ENCODE results near the gene CHCHD6. TPM values are rescaled to one million over a fixed set of nuclear protein-coding genes. Genes with fewer than 3 reads are reported as not detected.

The CHCHD6 gene
- total RNA-seq, 4 donors from 2014 or later, result 6.4 to 14.2 (median 10.3) TPM; not detected in 1

DNA sequence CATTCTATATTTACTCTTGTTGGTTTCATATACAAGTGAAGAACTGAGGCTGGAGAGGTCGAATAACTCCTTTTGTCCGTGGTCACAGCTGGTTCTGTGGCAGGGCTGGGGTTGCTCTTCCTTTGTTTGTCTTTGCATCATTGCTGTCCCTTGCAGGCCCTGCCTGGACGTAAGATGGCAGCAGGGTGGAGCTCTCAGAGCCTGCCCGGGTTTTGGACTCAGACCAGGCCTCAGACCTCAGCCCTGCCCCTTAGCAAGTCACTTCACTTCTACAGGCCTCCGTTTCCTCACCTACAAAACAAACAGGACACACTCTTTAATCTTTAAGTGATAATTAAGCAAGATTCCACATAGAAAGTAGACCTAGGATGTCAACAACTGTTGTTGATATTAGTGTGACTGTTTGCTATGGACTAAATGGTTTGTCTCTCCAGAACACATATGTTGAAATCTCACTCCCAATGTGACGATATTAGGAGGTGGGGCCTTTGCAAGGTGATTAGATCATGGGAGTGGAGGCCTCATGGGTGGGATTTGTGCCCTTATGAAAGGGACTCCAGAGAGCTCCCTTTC lies 213.3 kb downstream of the CHCHD6 start:
- H3K4me3 ChIP-seq, result no peak overlapping the region
- no peaks in the 10 kb centered on the region for H3K36me3 ChIP-seq
- no peaks in the 10 kb centered on the region for H3K27me3 ChIP-seq
- no peaks in the 10 kb centered on the region for H3K4me1 ChIP-seq
- H3K9me3 ChIP-seq, result no peaks in the 10 kb centered on the region
- intact Hi-C loops (cut with DNase I; ENCODE audit: low total_unique reads), result no loop called here
- H3K27ac ChIP-seq, result no peak overlapping the region
- no peak for DNase-seq
- TF ChIP-seq POLR2A (IDR thresholded peaks at IDR 0.05), result no peak
- TF ChIP-seq, protein P1, sequence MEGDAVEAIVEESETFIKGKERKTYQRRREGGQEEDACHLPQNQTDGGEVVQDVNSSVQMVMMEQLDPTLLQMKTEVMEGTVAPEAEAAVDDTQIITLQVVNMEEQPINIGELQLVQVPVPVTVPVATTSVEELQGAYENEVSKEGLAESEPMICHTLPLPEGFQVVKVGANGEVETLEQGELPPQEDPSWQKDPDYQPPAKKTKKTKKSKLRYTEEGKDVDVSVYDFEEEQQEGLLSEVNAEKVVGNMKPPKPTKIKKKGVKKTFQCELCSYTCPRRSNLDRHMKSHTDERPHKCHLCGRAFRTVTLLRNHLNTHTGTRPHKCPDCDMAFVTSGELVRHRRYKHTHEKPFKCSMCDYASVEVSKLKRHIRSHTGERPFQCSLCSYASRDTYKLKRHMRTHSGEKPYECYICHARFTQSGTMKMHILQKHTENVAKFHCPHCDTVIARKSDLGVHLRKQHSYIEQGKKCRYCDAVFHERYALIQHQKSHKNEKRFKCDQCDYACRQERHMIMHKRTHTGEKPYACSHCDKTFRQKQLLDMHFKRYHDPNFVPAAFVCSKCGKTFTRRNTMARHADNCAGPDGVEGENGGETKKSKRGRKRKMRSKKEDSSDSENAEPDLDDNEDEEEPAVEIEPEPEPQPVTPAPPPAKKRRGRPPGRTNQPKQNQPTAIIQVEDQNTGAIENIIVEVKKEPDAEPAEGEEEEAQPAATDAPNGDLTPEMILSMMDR (IDR thresholded peaks at IDR 0.05), result no peak

DNA sequence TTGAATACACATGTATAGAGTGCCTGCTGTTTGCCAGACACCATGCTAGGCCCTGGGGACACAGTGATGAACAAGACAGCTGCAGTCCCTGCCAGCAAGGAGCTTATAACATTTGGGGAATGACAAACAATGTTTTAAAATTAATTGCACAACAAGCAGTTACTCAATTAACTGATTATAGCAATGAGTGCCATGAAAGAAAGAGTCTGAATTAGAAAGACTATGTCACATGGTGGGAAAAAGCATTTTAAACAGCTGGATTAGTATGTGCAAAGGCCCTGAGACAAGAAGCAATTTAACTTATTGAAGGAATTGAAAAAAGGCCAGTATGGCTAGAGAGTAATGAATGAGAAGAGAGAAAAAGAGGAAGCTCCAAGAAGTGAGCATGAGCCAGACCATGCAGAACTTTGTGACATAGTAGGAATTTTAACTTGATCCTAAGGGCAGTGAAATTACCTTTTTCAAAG lies 214.3 kb downstream of the CHCHD6 start:
- Histone ChIP-seq H3K9me3 (no peaks in the 10 kb centered on the region), H3K27me3 (no peaks in the 10 kb centered on the region), H3K27ac (no peak overlapping the region), H3K4me1 (no peaks in the 10 kb centered on the region), H3K4me3 (no peak overlapping the region), H3K36me3 (no peaks in the 10 kb centered on the region)
- intact Hi-C loops (cut with DNase I; ENCODE audit: low total_unique reads), result no loop called here
- TF ChIP-seq POLR2A (IDR thresholded peaks at IDR 0.05), result no peak
- TF ChIP-seq, protein P1 (IDR thresholded peaks at IDR 0.05), result no peak
- DNase-seq, result no peak

DNA sequence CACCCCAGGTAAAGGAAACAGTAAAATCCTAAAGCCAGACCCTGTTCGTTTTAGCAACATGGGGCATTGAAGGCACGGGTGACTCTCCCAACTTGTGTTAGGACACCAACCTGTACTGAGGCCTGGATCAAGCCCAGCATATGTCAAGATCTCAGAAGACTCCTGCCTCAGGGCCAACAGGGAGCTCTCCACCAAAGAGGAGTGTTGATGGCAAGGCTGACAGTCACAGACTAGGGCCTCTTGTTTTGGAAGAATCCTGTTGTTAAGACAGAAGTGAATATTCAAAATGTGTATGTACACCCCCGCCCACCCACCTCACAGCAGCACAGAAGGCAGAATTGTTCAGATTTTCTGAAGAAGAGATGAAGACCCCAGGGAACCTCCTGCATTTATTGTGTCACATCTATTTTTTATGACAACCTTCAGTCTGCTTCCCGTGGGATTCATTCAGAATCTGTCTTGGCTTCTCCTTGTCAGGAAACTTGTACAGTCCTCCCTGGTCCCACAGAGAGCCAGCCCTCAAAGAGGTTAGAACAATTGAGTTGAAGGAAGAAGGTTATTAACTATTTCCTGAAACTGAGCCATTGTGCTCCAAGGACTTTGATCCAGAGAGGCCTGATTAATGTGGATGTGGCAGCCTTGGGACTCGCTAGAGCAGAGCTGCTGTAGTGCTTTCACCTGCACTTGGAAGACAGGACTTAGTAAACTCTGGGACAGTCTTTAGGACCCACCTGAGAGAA lies 217.2 kb downstream of the CHCHD6 start:
- no peaks in the 10 kb centered on the region for H3K9me3 ChIP-seq
- no peaks in the 10 kb centered on the region for H3K4me1 ChIP-seq
- H3K36me3 ChIP-seq, result no peaks in the 10 kb centered on the region
- no peak overlapping the region for H3K4me3 ChIP-seq
- no peaks in the 10 kb centered on the region for H3K27me3 ChIP-seq
- TF ChIP-seq, protein P1 (IDR thresholded peaks at IDR 0.05), result no peak
- no peak overlapping the region for H3K27ac ChIP-seq
- no peak for DNase-seq
- intact Hi-C loops (cut with DNase I; ENCODE audit: low total_unique reads), result no loop called here

DNA sequence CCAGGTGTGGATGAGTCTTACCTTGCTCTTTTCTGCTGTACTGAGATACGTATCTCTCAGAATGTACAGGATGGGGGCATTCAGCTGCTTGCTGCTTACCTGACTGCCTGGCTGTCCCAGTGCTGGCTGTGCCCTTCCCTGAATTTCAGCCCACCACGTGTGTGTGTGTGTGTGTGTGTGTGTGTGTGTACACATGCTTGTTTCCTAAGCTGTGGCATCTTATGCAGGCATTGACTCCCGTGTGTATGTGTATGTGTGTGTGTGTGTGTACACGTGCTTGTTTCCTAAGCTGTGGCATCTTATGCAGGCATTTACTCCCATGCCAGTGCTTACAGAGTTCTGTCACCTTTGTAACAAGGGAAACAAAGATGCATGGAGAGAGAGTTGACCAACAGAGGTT lies 218.4 kb downstream of the CHCHD6 start:
- TF ChIP-seq, protein P1 (IDR thresholded peaks at IDR 0.05), result no peak
- no peak for TF ChIP-seq POLR2A (IDR thresholded peaks at IDR 0.05)
- intact Hi-C loops (cut with DNase I; ENCODE audit: low total_unique reads), result no loop called here
- no peaks in the 10 kb centered on the region for H3K9me3 ChIP-seq
- H3K36me3 ChIP-seq, result no peaks in the 10 kb centered on the region
- DNase-seq, result no peak
- H3K4me3 ChIP-seq, result no peak overlapping the region
- no peak overlapping the region for H3K27ac ChIP-seq
- peaks cover 0 to 8% of the 10 kb centered on the region in 2 donors for H3K4me1 ChIP-seq
- no peaks in the 10 kb centered on the region for H3K27me3 ChIP-seq

DNA sequence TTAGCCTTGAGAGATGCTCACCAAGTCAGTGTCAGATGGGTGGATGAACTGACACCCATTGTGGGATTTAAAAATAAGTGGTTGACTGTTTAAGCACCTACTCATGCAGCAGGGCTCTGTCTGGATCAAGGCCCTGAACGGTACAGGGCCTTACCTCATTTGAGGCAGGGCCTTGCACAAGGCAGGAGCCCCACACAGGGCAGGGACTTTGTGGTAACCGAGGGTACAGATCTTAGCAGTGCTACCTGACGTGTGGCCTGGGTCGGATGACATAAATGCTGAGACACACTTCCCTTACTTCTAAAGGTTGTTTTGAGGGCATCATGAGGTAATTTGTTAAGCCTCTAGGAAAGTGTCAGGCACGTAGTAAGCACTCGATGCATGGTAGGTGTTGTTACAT lies 219.4 kb downstream of the CHCHD6 start:
- no peak for TF ChIP-seq POLR2A (IDR thresholded peaks at IDR 0.05)
- TF ChIP-seq, protein P1 (IDR thresholded peaks at IDR 0.05), result no peak
- Histone ChIP-seq H3K9me3 (no peaks in the 10 kb centered on the region), H3K4me1 (peaks cover 0 to 9% of the 10 kb centered on the region in 2 donors), H3K27ac (no peak overlapping the region), H3K36me3 (no peaks in the 10 kb centered on the region), H3K4me3 (no peak overlapping the region), H3K27me3 (no peaks in the 10 kb centered on the region)
- DNase-seq, result no peak
- intact Hi-C loops (cut with DNase I; ENCODE audit: low total_unique reads), result no loop called here
